ENCODE results near the gene OLFML2A.
A peak's percentile ranks its signal among the peaks of the same experiment; 100 is the strongest.
"Not testable (repeated sequence)": the region's sequence is repeated elsewhere in the genome, so short reads cannot be mapped to it uniquely, and the experiment has no call there.

OLFML2A gene

DNA sequence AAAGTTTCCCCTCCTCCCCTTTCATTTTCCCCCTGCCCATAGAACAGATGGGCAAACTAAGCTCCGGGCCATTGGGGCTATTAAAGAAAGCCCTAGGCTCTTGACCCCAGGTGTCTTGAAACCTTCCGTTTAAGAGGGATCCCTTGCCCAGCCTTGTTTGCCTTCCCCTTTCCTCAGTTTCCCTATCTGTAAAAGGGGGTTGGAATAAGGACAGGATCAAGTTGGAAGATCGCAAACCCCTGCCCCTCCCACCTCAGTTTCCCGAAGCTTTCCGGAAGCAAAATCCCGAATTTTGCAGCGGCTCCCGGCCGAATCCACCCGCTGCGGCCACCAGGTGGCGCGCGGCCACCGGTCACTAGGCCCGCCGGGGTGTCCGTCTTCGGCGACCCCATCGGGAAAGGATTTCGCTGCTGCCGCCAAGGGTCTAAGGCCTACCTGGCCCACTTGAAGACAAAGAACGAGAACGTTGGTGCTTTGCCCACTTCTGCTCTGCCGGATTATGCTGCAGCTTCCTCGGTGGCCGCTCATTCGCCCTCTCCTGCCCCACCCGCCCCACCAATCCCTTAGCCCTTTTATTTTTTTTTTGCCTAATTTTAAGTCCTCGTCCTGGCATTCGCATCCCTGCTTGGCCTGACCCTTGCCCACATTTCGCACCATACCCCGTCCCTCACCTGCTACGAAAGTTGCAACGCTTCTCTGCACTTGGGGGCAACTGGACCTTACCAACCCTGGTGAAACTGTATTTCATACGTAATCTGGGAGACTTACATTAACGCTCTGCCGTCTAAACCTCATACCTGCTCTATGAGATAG lies 4.9 kb upstream of the OLFML2A start:
- H3K4me2 ChIP-seq (ENCODE audit: low read depth, low read length, poor library complexity, severe bottlenecking): peak overlapping the region; percentile 95
- H3K79me2 ChIP-seq (ENCODE audit: insufficient read depth, low read length): peaks cover 16% of the 10 kb centered on the region
- 0 out of 2 replicates have a peak, but pooled peaks cover 3% of the 10 kb centered on the region for H3F3A ChIP-seq (ENCODE audit: low read depth)
- H2AFZ ChIP-seq (ENCODE audit: low read length): peak overlapping the region; percentile 81
- no peaks in the 10 kb centered on the region for H3K36me3 ChIP-seq (ENCODE audit: insufficient read depth, low read length)
- TF ChIP-seq EZH2phosphoT487 (IDR thresholded peaks at IDR 0.05; ENCODE audit: borderline replicate concordance): no peak
- TF ChIP-seq, protein P1, sequence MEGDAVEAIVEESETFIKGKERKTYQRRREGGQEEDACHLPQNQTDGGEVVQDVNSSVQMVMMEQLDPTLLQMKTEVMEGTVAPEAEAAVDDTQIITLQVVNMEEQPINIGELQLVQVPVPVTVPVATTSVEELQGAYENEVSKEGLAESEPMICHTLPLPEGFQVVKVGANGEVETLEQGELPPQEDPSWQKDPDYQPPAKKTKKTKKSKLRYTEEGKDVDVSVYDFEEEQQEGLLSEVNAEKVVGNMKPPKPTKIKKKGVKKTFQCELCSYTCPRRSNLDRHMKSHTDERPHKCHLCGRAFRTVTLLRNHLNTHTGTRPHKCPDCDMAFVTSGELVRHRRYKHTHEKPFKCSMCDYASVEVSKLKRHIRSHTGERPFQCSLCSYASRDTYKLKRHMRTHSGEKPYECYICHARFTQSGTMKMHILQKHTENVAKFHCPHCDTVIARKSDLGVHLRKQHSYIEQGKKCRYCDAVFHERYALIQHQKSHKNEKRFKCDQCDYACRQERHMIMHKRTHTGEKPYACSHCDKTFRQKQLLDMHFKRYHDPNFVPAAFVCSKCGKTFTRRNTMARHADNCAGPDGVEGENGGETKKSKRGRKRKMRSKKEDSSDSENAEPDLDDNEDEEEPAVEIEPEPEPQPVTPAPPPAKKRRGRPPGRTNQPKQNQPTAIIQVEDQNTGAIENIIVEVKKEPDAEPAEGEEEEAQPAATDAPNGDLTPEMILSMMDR (conservative IDR thresholded peaks at IDR 0.05; ENCODE audit: low read length): peak; percentile 97
- no peaks in the 10 kb centered on the region for H3K9me3 ChIP-seq (ENCODE audit: insufficient read depth, low read depth, low read length)
- no peaks in the 10 kb centered on the region for H3K9me2 ChIP-seq (replicated peaks; ENCODE audit: low read depth, low read length)
- H4K20me1 ChIP-seq (ENCODE audit: insufficient read depth, low read length, poor library complexity, severe bottlenecking): peaks cover 6% of the 10 kb centered on the region
- H3K9ac ChIP-seq (ENCODE audit: low read depth, low read length, poor library complexity, severe bottlenecking): peak overlapping the region; percentile 63
- peak overlapping the region; percentile 88 for H3K4me3 ChIP-seq (ENCODE audit: low read length, poor library complexity, severe bottlenecking)
- no peaks in the 10 kb centered on the region for H3K27me3 ChIP-seq (ENCODE audit: insufficient read depth, low read length, poor library complexity, severe bottlenecking)
- H3K4me1 ChIP-seq (ENCODE audit: insufficient read depth, low read length, poor library complexity, severe bottlenecking): peaks cover 21% of the 10 kb centered on the region

- H2AFZ ChIP-seq (ENCODE audit: low read length); H3K27me3 ChIP-seq (ENCODE audit: insufficient read depth, low read length, poor library complexity, severe bottlenecking); H3K9me2 ChIP-seq (replicated peaks; ENCODE audit: low read depth, low read length); H3K4me2 ChIP-seq (ENCODE audit: low read depth, low read length, poor library complexity, severe bottlenecking); H3K4me3 ChIP-seq (ENCODE audit: low read length, poor library complexity, severe bottlenecking); H3K9me3 ChIP-seq (ENCODE audit: insufficient read depth, low read depth, low read length); H3F3A ChIP-seq (ENCODE audit: low read depth); H4K20me1 ChIP-seq (ENCODE audit: insufficient read depth, low read length, poor library complexity, severe bottlenecking); H3K9ac ChIP-seq (ENCODE audit: low read depth, low read length, poor library complexity, severe bottlenecking); H3K36me3 ChIP-seq (ENCODE audit: insufficient read depth, low read length): not testable (repeated sequence)
- peaks cover 14% of the 10 kb centered on the region for H3K79me2 ChIP-seq (ENCODE audit: insufficient read depth, low read length)
- peaks cover 20% of the 10 kb centered on the region for H3K4me1 ChIP-seq (ENCODE audit: insufficient read depth, low read length, poor library complexity, severe bottlenecking)
Measured at GRCh38 chr9:124772877-124773276, 4.1 kb upstream of the OLFML2A start.

DNA sequence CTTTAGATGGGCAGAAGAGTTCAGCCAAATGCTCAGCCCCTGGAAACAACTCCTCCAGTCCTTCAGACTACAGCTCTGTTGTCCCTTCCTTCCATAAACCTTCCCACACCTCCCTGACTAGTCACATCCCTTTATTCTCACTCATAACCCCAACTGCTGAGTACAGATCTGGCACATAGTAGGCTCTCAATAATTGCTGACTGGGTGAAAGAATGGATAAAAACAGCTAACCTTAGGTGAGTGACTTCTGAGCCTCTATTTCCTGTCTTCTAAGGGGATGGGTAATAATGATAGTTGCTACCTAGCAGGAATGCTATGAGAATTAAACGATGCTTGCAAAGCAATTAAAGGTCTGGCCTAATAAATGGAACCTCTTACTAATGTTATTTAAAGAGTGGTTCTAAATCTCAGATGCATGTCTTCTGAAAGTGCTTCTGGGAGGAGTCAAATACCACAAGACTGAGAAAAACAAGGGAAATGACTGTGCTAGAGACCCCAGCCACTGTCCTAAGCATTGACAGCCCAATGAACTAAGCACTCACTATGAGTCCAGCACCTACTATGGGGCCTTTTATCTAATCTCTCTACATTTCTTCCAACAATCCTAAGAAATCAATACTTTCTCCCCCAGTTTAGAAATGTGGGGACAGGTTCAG lies 3.3 kb upstream of the OLFML2A start:
- Histone ChIP-seq H2AFZ (ENCODE audit: low read length) (no peak overlapping the region), H3K9me3 (ENCODE audit: insufficient read depth, low read depth, low read length) (no peaks in the 10 kb centered on the region), H3K9ac (ENCODE audit: low read depth, low read length, poor library complexity, severe bottlenecking) (no peak overlapping the region), H4K20me1 (ENCODE audit: insufficient read depth, low read length, poor library complexity, severe bottlenecking) (peaks cover 6% of the 10 kb centered on the region), H3K27me3 (ENCODE audit: insufficient read depth, low read length, poor library complexity, severe bottlenecking) (no peaks in the 10 kb centered on the region), H3K4me2 (ENCODE audit: low read depth, low read length, poor library complexity, severe bottlenecking) (no peak overlapping the region), H3K4me3 (ENCODE audit: low read length, poor library complexity, severe bottlenecking) (no peak overlapping the region), H3K36me3 (ENCODE audit: insufficient read depth, low read length) (no peaks in the 10 kb centered on the region), H3K9me2 (replicated peaks; ENCODE audit: low read depth, low read length) (no peaks in the 10 kb centered on the region), H3F3A (ENCODE audit: low read depth) (0 out of 2 replicates have a peak, but pooled peaks cover 3% of the 10 kb centered on the region), H3K4me1 (ENCODE audit: insufficient read depth, low read length, poor library complexity, severe bottlenecking) (peaks cover 14% of the 10 kb centered on the region), H3K79me2 (ENCODE audit: insufficient read depth, low read length) (peaks cover 14% of the 10 kb centered on the region)
- TF ChIP-seq, protein P1 (conservative IDR thresholded peaks at IDR 0.05; ENCODE audit: low read length): no peak
- no peak for TF ChIP-seq EZH2phosphoT487 (IDR thresholded peaks at IDR 0.05; ENCODE audit: borderline replicate concordance)
